Mesodermal cell (in vitro differentiated cells): Measurements from ENCODE around the gene MATN3.

Experiments
- H3K27ac ChIP-seq: 2 replicates; pipeline ENCODE4 v1.7.0; 2013; ENCODE audit warnings: mild to moderate bottlenecking, low read depth, low read length, moderate library complexity; ENCODE audit not compliant: severe bottlenecking
- H3K36me3 ChIP-seq: 2 replicates; pipeline ENCODE4 v1.7.1; 2013; ENCODE audit warnings: mild to moderate bottlenecking, low read length, moderate library complexity; ENCODE audit not compliant: control insufficient read depth, insufficient read depth
- H3K4me1 ChIP-seq: one replicate; pipeline ENCODE4 v1.7.1; 2013; ENCODE audit warnings: mild to moderate bottlenecking, low read length; ENCODE audit not compliant: insufficient read depth, control insufficient read depth, poor library complexity, severe bottlenecking
- H3K4me3 ChIP-seq: 2 replicates; pipeline ENCODE4 v1.7.0; 2013; ENCODE audit warnings: low read length, control low read depth, mild to moderate bottlenecking; ENCODE audit not compliant: insufficient read depth, poor library complexity, severe bottlenecking; ENCODE audit errors: extremely low read depth
- H3K9me3 ChIP-seq: 2 replicates; pipeline ENCODE4 v1.7.1; 2013; ENCODE audit warnings: mild to moderate bottlenecking, low read length, moderate library complexity; ENCODE audit not compliant: control insufficient read depth
- WGBS, 2 experiments: methylation state at CpG; one replicate each; pipeline ENCODE4 v1.1.5; 2013; ENCODE audit warnings: missing lambda C conversion rate in 2 of 2; ENCODE audit not compliant: insufficient coverage in 2 of 2; 5-methylcytosine and 5-hydroxymethylcytosine counted together

The MATN3 gene

DNA sequence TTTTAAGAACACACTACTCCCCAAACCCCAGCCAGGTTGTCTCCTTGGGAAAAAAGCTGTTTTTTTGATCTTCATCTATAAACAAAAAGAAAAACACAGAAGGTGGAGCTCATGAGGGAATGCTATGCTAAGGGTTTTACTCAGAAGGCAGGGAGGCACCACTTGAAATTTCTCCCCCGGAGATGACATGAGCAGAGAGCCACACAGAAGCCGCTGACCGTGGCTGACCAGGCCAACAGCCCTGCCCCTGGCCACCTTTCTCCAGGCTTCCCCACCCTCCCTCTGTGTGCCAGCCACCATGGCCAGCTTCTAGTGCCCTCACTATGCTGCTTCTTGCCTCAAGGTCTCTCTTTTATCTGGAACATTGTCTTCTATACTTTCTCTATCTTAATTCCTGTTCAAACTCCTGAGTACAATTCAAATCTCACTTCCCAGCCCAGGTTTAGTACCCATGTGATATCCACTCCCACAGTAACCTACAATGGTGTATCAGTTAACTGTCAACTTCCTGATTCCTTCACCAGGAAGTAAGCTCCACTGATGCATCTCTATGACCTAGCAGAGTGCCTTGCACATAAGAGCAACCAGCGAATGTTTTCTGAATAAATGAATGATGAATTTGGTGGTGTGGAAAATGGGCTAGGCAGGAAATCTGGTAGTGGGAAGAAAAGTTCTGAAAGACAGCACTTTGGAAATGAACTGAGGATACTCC lies 23.6 kb upstream of the MATN3 start:
- Histone ChIP-seq H3K9me3 (no peaks in the 10 kb centered on the region), H3K4me1 (no peaks in the 10 kb centered on the region), H3K4me3 (no peak overlapping the region), H3K27ac (no peak overlapping the region), H3K36me3 (peaks cover 93% of the 10 kb centered on the region)
- WGBS, 2 experiments: 93 to 100% methylated on average over 3 of the region's 4 CpGs

GRCh38 chr2:20034821-20035220 lies 22.4 kb upstream of the MATN3 start:
- Histone ChIP-seq H3K36me3 (peaks cover 97% of the 10 kb centered on the region), H3K4me1 (no peaks in the 10 kb centered on the region), H3K9me3 (no peaks in the 10 kb centered on the region), H3K4me3 (no peak overlapping the region), H3K27ac (no peak overlapping the region)
- WGBS, 2 experiments: 100% methylated on average over 1 of the region's 2 CpGs; no CpG with 5 or more reads in 1 of the 2 experiments

DNA sequence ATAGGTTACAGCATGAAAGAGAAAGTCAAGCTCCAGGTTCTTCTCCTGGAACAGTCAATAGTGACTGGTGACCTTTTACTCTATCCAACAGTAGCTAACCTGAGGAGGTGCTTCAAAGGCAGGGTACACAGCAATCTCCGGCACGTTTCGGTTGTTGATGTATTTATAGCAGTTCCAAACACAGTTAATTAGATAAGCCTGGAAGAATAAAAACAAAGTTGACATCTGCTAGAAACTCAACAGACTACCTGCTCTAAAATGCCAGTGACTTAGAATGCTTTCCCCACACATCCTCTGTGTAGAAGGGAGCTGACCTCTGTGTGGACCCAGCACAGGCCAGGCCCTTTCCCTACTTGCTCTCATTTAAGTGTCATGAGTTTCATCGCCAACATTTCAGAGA lies 21.8 kb upstream of the MATN3 start:
- Histone ChIP-seq H3K36me3 (peaks cover 97% of the 10 kb centered on the region), H3K4me3 (no peak overlapping the region), H3K27ac (peak overlapping the region; percentile 33), H3K4me1 (no peaks in the 10 kb centered on the region), H3K9me3 (no peaks in the 10 kb centered on the region)
- 96% methylated on average over 4 of the region's 4 CpGs; no CpG with 5 or more reads in 1 of the 2 experiments for WGBS, 2 experiments

GRCh38 chr2:20033322-20033721 lies 20.9 kb upstream of the MATN3 start:
- 90 to 100% methylated on average over 2 to 3 of the region's 3 CpGs for WGBS, 2 experiments
- H3K9me3 ChIP-seq: no peaks in the 10 kb centered on the region
- no peak overlapping the region for H3K4me3 ChIP-seq
- peaks cover 2% of the 10 kb centered on the region for H3K4me1 ChIP-seq
- no peak overlapping the region for H3K27ac ChIP-seq
- peaks cover 97% of the 10 kb centered on the region for H3K36me3 ChIP-seq

- 77 to 100% methylated on average over 2 to 3 of the region's 6 CpGs for WGBS, 2 experiments
- no peaks in the 10 kb centered on the region for H3K9me3 ChIP-seq
- H3K4me1 ChIP-seq: peaks cover 3% of the 10 kb centered on the region
- H3K4me3 ChIP-seq: no peak overlapping the region
- H3K27ac ChIP-seq: no peak overlapping the region
- peaks cover 80% of the 10 kb centered on the region for H3K36me3 ChIP-seq
Observed at GRCh38 chr2:20030224-20030623, 17.8 kb upstream of the MATN3 start.

- WGBS, 2 experiments: 85% methylated on average over 2 of the region's 3 CpGs; no CpG with 5 or more reads in 1 of the 2 experiments
- H3K9me3 ChIP-seq: no peaks in the 10 kb centered on the region
- no peak overlapping the region for H3K4me3 ChIP-seq
- H3K4me1 ChIP-seq: peaks cover 3% of the 10 kb centered on the region
- H3K27ac ChIP-seq: no peak overlapping the region
- H3K36me3 ChIP-seq: peaks cover 57% of the 10 kb centered on the region
Observed at GRCh38 chr2:20027705-20028434, 15.4 kb upstream of the MATN3 start.

DNA sequence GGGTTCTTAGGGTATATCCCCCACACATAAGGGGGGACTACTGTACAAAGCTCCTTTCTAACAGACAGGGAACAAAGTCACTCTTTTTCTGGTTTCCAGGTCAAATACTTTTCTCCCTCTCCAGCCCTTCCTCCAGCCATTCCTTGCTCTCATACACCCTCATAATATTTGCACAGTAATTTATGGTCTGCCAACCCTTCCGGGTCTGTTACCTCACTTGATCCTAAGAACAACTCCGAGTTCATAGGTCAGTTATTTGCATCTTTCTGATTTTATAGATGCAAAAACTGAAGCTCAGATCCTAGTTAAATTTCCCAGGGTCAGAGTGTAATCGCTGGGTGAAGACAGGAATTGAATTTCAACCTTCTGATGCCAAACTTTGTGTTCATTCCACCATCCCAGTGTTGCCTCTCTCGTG lies 14.8 kb upstream of the MATN3 start:
- no peak overlapping the region for H3K27ac ChIP-seq
- no peak overlapping the region for H3K4me3 ChIP-seq
- peaks cover 52% of the 10 kb centered on the region for H3K36me3 ChIP-seq
- 67 to 90% methylated on average over 3 to 4 of the region's 4 CpGs for WGBS, 2 experiments
- peaks cover 3% of the 10 kb centered on the region for H3K4me1 ChIP-seq
- H3K9me3 ChIP-seq: no peaks in the 10 kb centered on the region

DNA sequence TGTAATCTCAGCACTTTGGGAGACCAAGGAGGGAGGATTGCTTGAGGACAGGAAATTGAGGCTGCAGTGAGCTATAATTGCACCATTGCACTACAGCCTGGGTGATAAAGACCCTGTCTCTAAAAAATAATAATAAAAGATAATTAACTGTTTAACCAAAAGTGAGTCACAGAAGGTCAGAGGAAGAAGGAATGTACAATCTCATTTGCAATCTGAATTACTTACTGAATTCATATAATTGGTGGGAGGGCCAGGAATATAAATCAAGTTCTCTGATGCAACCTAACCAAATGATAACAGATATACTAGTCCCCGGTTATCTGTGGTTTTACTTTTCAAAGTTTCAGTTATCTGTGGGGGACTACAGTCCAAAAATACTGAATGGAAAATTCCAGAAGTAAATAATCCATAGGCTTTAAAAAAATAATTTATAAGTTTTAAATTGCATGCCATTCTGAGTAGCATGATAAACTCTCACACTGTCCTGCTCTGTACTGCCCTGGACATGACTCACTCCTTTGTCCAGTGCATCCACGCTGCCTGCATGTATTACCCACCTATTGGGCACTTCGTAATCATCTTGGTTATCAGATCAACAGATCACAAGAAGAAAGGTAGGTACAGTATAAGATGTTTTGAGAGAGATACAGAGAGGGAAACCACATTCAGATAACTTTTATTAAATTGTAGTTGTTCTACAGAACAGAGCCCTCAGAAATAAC lies 12.8 kb upstream of the MATN3 start:
- Histone ChIP-seq H3K4me1 (peaks cover 3% of the 10 kb centered on the region), H3K36me3 (peaks cover 32% of the 10 kb centered on the region), H3K9me3 (peaks cover 10% of the 10 kb centered on the region), H3K4me3 (no peak overlapping the region), H3K27ac (no peak overlapping the region)
- 100% methylated on average over 1 of the region's 3 CpGs for whole genome bisulfite sequencing, 2 experiments

DNA sequence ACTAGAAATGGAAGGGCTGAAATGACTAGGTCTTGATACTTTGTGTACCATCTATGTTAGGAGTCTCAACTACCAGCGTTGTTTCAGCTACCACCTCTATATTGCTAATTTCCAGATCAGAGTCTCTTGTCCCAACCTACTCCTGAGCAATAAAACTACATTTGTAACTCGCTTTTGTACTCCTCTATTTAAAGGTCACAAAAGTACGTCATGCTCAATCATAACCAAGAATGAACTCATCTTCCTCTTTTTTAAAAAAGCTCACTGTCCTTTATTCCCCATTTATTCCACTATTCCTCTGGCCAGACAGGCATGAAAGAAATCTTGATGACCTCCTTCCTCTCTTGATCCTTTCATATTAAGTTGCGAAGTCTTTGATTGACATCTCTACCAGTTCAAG lies 11.2 kb upstream of the MATN3 start:
- Histone ChIP-seq H3K4me1 (peaks cover 3% of the 10 kb centered on the region), H3K27ac (no peak overlapping the region), H3K36me3 (peaks cover 16% of the 10 kb centered on the region), H3K9me3 (peaks cover 13% of the 10 kb centered on the region), H3K4me3 (no peak overlapping the region)
- 95 to 97% methylated on average over 3 to 4 of the region's 4 CpGs for WGBS, 2 experiments

- Histone ChIP-seq H3K36me3 (no peaks in the 10 kb centered on the region), H3K9me3 (peaks cover 13% of the 10 kb centered on the region), H3K4me1 (no peaks in the 10 kb centered on the region), H3K27ac (no peak overlapping the region), H3K4me3 (no peak overlapping the region)
- 85 to 95% methylated on average over 3 of the region's 3 CpGs for WGBS, 2 experiments
Observed at GRCh38 chr2:20021405-20022009, 9.0 kb upstream of the MATN3 start.
